Activated T-cell treated with anti-CD3 and anti-CD28 coated beads for 48 hours (primary cell): ENCODE data around the gene FRMD4A.

Experiments used
- DNase-seq: peaks from one replicate; pipeline ENCODE4 v3.0.0-alpha.2; 2020; ENCODE audit warnings: low read depth

The FRMD4A gene

DNA sequence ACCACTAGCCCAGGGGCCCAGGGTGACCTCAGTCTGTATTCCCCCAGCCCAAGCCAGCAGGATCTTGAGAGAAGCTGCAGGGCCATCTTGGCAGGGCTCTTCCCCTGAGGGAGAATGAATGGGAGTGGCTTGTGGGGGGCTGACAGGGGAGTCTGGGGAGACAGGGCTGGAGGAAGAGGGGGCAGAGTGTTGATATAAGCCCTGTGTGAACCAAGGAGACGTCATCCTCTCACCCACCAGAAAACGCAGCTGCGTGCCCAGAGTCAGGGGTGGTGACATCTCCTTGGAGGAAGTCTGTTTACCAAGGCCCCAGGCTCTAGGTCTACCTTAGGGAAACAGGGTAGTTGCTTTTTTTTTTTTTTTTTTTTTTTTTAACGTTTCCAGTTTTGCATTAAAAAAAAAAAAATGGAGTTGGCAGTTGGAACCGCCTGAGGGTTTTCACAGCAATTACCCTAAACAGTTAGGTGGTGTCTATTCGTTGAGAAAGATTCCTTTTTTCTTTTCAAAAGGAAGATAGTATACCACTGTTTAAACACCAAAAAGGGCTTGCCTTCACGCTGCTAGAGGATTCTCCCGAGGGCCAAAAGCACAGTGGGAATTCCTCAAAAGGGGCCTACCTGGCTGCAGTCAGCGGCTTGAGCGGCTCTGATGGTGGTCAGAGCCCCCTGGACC lies 630.1 kb downstream of the FRMD4A start:
- DNase-seq, result no peak

DNA sequence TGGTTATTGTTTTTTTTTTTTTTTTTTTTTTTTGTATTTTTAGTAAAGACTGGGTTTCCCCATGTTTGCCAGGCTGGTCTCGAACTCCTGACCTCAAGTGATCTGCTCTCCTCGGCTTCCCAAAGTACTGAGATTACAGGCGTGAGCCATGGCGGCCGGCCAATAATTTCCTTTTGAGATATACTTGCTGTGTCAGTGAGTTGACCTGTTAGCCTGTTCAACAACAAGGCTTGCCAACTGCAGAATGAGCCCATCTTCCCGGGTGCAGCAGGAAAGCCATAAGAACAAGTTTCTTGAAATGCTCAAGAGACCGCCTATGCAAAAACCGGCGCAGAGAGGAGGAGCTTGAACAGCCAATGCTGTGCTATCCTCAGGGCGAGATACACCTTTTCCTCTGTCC lies 631.5 kb downstream of the FRMD4A start:
- DNase-seq, result no peak

GRCh38 chr10:13698217-13698616 lies 632.5 kb downstream of the FRMD4A start:
- no peak for DNase-seq

DNA sequence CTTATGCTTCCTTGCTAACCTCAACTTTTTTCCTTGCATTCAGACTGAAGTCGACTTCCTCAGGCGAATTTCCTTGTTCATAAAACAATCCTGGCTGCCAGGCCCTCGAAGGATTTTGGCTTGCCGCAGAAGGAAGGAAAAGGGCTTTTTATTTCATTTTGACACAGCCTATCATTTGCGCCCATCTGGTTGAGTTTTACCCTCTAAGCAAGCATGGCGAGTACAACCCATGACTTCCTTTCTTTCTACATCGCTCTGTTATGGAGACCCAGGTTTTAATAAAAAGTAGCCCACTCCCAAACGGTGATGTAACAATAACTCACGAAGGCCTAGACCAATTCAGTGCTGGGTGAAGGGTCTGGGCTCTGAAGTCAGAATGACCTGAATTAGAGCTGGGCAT lies 634.7 kb downstream of the FRMD4A start:
- DNase-seq, result no peak

GRCh38 chr10:13695588-13695987 lies 635.1 kb downstream of the FRMD4A start:
- no peak for DNase-seq

DNA sequence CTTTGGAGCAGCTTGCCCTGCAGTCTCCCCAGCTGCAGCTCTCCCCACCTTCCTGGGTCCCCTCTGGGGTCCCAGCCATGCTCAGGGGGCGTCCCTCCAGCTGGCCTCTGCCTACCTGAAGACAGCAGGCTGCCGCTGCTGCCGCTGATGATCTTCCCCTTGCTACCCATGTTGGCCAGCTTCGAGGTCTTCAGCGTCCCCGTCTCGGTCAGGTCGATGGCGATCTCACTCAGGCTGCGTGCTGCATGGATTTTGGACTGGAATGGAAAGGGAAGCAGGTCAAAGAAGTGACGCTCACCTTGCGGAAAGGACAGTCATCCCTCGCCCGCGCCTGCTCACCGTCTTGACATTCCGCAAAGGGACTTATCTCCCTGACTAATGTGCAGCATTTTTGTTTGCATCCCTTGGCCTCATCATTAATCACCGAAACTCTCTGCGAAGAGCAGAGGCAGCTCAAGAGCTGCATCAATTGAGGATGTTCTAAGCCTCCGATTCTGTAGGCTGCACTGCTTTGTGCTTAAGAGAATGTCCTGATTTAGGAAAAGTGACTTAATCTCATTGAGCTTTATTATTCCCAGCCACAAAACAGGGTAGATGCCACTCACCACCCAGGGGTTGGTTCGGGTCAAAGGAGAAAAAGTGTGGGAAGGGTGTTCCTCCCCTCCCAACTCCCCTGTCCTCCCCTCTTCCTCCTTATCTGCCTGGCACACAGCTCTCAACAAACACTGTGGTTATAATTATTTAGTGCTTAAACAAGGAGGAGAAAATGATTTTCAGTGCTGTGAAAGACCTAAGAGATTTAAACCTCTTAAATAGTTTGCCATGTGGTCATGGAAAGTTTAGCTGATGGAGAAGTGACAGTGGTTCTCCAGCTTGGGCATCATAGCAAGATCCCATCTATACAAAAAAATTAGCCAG lies 636.7 kb downstream of the FRMD4A start:
- DNase-seq, result no peak

- no peak for DNase-seq
These were observed 640.4 kb downstream of the FRMD4A start for GRCh38 chr10:13690281-13690825.

DNA sequence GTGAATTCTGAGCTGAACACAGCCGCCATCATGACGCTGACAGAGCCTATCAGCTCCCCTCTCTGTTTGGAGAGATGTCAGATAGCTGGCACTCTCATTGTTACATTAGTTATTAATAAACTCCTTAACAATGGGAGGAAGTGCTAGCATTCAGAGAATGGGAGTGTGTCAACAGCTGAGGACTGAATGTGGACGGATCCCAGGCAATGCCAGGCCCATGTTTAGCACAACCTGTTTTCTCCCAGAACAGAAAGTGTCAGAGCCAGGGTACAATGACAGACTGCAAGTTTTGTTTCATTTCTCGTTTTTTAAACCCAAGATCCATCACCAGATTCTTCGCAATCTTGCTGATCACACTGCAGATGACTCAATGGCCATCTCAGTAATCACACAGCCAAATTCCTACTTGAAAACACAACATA lies 644.4 kb downstream of the FRMD4A start:
- DNase-seq, result no peak

GRCh38 chr10:13685885-13686284 lies 644.8 kb downstream of the FRMD4A start:
- no peak for DNase-seq

DNA sequence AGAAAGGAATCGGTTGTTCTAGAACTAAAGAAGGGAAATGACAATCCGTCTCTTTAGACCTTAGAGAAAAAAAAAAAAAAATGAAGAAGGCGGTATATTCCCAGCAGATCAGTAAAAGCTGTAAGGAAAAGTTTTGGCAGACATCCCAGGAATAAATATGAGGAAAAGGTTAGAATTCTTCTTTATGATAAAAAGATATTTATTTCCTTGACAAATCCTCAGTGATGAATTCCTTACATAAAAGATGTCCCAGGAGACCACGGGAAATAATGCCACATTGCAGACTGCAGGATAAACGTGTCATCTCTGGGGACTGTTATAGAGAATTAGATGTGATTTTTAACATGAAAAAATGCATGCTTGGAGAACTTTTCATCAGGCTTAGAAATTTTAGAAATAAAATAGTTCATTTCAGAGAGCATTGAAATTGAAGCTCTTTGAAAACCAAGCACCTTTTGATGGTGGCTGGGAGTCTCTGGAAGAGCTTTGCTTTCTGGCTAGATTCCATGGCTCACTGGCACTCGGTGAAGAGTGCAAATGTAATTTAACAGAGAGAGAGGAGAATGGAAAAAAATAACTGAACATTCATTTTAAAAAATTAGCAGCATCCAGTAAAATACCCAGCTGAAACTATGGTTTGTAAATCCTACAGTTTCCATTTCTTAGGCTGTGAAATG lies 645.8 kb downstream of the FRMD4A start:
- no peak for DNase-seq

- no peak for DNase-seq
These were observed 646.4 kb downstream of the FRMD4A start for GRCh38 chr10:13684252-13684791.

- DNase-seq, result no peak
These were observed 647.7 kb downstream of the FRMD4A start for GRCh38 chr10:13683017-13683416.

DNA sequence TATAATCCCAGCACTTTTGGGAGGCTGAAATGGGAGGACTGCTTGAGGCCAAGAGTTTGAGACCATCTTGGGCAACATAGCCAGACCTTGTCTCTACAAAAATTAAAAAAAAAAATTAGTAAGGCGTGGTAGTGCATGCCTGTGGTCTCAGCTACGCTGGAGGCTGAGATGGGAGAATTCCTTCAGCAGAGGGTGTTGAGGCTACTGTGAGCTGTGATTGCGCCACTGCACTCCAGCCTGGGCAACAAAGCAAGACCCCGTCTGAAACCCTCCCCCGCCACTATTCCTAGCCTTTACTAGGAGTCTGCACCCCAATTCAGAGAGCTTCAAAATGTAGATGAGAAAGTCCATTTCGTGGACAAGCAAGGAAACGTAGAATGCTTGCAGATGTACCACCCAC lies 648.8 kb downstream of the FRMD4A start:
- DNase-seq, result no peak

DNA sequence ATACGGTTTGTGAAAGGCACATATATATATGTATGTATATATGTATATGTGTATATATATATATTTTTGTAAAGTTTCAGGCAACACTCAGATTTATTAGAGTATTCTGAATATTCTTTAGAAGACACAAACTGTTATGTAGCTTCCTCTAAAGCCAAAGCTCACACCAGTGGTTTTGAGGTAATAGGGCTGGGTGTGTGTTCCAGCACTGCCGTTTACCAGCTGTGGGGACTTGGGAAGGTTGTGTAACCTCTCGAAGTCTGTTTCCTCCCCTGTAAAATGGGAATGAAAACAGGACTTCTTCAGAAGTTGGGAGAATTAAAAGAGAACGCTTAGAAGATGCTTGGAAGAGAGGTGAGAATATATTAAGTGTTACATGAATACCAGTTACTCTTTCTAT lies 649.2 kb downstream of the FRMD4A start:
- DNase-seq, result no peak

DNA sequence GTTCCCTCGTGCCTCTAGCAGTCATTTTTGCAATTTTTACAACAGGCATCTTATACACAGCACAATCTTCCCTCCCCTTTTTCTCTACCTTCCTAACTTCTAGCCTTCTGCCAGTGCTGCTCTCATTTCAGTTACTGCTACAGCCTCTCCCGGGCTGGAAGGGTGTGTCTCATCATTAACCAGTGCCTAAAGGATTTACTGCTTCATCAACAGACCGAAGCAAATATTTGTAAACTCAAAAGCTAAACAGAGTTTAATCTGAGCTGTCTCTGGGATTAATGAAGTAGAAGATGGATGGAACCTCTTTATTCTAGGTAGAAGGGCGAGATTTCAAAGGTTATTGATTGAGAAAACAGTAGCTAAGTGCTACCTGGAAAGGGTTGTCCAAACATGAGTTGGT lies 649.6 kb downstream of the FRMD4A start:
- DNase-seq, result no peak

DNA sequence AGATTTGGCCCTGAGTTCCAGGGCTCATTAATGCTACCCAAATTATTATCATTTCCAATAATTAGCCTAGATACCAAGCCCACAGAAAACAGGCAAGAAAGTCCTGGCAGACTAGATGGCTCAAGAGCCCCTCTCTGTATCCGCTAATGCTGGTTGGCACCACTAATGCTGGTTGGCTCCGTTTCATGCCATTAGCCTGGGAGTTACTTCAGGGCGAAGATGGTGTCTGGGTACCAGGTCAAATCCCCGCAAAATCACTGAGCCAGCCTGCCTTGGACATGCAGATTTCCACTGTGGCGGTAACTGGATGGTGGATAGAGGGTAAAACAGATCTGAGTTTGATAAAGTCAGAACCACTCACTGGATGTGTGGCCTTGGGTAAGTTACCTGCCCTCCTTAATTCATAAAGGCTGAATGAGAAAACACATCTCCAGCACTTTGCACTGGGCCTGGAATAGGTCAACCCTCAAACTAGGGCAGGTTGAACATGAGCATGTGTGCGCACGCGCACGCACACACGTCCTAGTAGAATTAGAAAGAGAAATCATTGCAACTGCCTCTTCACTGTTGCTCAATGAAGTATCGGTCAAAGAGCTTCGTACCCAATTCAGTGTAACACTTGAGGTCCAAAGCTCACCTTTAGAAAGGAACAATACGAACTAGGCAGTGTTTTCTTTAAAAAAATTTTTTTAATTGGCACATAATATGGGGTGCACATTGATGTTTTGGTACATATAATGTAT lies 652.5 kb downstream of the FRMD4A start:
- no peak for DNase-seq

DNA sequence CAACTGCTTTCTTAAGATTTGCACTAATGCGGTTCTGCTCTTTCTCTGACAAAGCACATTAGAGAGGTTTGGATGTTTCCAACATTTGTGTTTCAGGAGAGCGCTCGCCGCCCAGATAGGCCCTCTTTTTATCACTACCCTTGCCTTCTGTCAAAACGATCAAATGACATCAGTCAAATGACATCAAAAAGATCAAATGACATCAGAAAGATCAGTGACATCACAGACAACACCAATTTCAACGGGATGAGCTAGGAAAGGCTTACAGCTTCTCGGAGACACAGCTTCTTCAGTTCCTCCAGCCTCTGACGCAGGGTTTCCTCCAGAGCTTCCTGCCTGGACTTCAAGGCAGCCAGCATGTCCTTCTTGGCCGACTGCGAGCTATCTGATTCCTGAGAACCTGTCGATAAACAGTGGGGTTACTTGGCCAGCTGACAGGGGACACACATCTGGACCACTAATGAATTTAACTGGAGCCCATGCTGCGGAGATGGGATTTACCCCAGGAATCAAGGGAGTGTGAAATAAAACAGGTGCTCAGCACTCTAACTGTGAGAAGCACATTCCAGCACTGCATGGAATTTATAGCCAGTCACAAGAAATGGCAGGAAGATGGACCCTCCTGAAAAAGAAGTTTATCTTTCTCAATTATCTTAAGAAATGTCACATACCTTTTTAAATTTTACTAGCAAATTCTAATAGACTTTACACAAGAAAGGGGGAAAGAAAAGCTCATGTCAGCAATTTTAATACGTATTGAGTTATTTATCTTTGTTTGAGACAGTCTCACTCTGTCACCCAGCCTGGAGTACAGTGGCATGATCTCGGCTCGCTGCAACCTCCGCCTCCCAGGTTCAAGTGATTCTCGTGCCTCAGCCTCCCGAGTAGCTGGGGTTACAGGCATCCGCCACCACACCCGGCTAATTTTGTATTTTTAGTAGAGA lies 655.8 kb downstream of the FRMD4A start:
- no peak for DNase-seq

DNA sequence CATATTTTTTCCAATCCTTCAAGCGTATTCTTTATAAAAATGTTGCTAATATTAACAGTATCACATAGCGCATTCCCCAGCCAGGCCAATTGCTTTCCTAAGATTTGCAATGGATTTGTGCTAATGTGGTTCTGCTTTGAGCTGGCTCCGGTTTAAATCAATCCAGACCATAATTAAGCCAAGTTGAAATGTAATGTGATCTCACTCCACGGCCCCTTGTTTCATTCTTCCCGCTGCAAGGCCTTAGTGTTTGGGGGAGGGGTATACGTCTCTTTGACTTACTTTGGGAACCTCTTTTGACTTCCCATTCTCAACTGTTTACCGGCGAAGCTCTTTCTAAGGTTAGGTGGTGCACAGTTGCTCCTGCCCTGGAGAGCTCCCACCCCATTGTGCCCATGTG lies 657.6 kb downstream of the FRMD4A start:
- no peak for DNase-seq

- no peak for DNase-seq
These were observed 658.2 kb downstream of the FRMD4A start for GRCh38 chr10:13672548-13672947.

GRCh38 chr10:13671904-13672303 lies 658.8 kb downstream of the FRMD4A start:
- no peak for DNase-seq
